RCC 7860 (cell line): Measurements from ENCODE around the gene PPCS.

Experiments
- DNase-seq: peaks from one replicate; pipeline ENCODE4 v3.0.0-alpha.2; 2015; ENCODE audit warnings: low spot score
- FAIRE-seq: peaks from 2 replicates; lab custom pipeline; 2012; peaks lifted over from hg19 to GRCh38; lab: Jason Lieb, UNC

Gene PPCS

GRCh38 chr1:42456010-42456753 lies at the start of gene PPCS, which contains the start of gene ZMYND12:
TSS of gene PPCS (plus strand) at chr1:42456543. CDS start at chr1:42456566, 23 bp downstream.
TSS of gene ZMYND12 (minus strand) at chr1:42456022. CDS start at chr1:42455997, 25 bp downstream.
- no peak for FAIRE-seq
- DNase-seq, result peak; percentile 60

- FAIRE-seq, result no peak
- no peak for DNase-seq
These were observed 41.5 kb upstream of the PPCS start for GRCh38 chr1:42414551-42415496.

GRCh38 chr1:42417166-42417565 lies 39.2 kb upstream of the PPCS start:
- no peak for DNase-seq
- FAIRE-seq, result no peak

- DNase-seq (no peak), FAIRE-seq (no peak)
These were observed 37.8 kb upstream of the PPCS start for GRCh38 chr1:42418516-42418915.

GRCh38 chr1:42419126-42419821 lies 37.1 kb upstream of the PPCS start:
- FAIRE-seq (no peak), DNase-seq (no peak)

- DNase-seq, result no peak
- no peak for FAIRE-seq
These were observed 36.2 kb upstream of the PPCS start for GRCh38 chr1:42420121-42420520.

GRCh38 chr1:42420911-42421585 lies 35.3 kb upstream of the PPCS start:
- peak; percentile 79 for DNase-seq

GRCh38 chr1:42422737-42423136 lies 33.6 kb upstream of the PPCS start:
- DNase-seq (no peak), FAIRE-seq (no peak)

More at GRCh38 chr1:42420911-42421585, 35.3 kb upstream of the PPCS start:
- FAIRE-seq, result peak; percentile 76

- no peak for DNase-seq
These were observed 32.7 kb upstream of the PPCS start for GRCh38 chr1:42423681-42424080.

GRCh38 chr1:42424201-42424600 lies 32.1 kb upstream of the PPCS start:
- FAIRE-seq (no peak), DNase-seq (no peak)

More at GRCh38 chr1:42423681-42424080, 32.7 kb upstream of the PPCS start:
- no peak for FAIRE-seq

GRCh38 chr1:42427240-42427639 lies 29.1 kb upstream of the PPCS start:
- DNase-seq, result no peak
- no peak for FAIRE-seq

GRCh38 chr1:42429603-42430002 lies 26.7 kb upstream of the PPCS start:
- no peak for FAIRE-seq
- no peak for DNase-seq

- no peak for FAIRE-seq
- DNase-seq, result no peak
These were observed 25.8 kb upstream of the PPCS start for GRCh38 chr1:42430286-42431135.

GRCh38 chr1:42431514-42431913 lies 24.8 kb upstream of the PPCS start:
- DNase-seq, result no peak
- FAIRE-seq, result no peak

- no peak for FAIRE-seq
- DNase-seq, result no peak
These were observed 23.6 kb upstream of the PPCS start for GRCh38 chr1:42432714-42433113.

- DNase-seq (no peak), FAIRE-seq (no peak)
These were observed 23.0 kb upstream of the PPCS start for GRCh38 chr1:42433369-42433768.

- DNase-seq (no peak), FAIRE-seq (no peak)
These were observed 22.0 kb upstream of the PPCS start for GRCh38 chr1:42434340-42434739.

GRCh38 chr1:42439940-42440339 lies 16.4 kb upstream of the PPCS start:
- FAIRE-seq, result peak; percentile 80
- peak; percentile 60 for DNase-seq

- DNase-seq (no peak), FAIRE-seq (no peak)
These were observed 13.7 kb upstream of the PPCS start for GRCh38 chr1:42442662-42443061.

GRCh38 chr1:42449256-42449655 lies 7.1 kb upstream of the PPCS start:
- FAIRE-seq (no peak), DNase-seq (no peak)
